H1 (cell line): ENCODE data around the gene ABCG5. TPM values are rescaled to one million over a fixed set of nuclear protein-coding genes. Genes with fewer than 3 reads are reported as not detected.

Experiments
- BCL11A ChIP-seq, 2 experiments: IDR thresholded peaks; one replicate each; pipeline ENCODE4 v1.6.1; 2011; ENCODE audit warnings: low read depth in 2 of 2, low read length in 2 of 2, mild to moderate bottlenecking in 2 of 2
- CBX5 ChIP-seq: fragments of 300-800, 300-1000 bp; sonication (generic); IDR thresholded peaks from 2 replicates; pipeline ENCODE4 v1.7.1; 2016; ENCODE audit warnings: antibody characterized with exemption, low read length, low read depth
- KDM5A ChIP-seq: fragments of 200-600 bp; IDR thresholded peaks from 2 replicates; pipeline ENCODE4 v1.7.1; 2012; ENCODE audit warnings: mild to moderate bottlenecking, low read length, inconsistent platforms, mixed read lengths
- TBP ChIP-seq: IDR thresholded peaks from 2 replicates; pipeline ENCODE4 v1.6.1; 2011; ENCODE audit warnings: low read depth, low read length, improper control_type of control experiment
- polyA plus RNA-seq, 7 experiments: library from polyadenylated mRNA; depleted of rRNA in 3 of 7; stranded (reverse) in 5 of 7; unstranded in 2 of 7; fragments of >200 nt in 5 of 7; fragments of 200-250 nt in 2 of 7; gene quantifications; 1 replicate in 5 of 7; 2 replicates in 1 of 7; 4 replicates in 1 of 7; pipeline versions ENCODE4 v1.2.1 to v1.2.3, GENCODE V29; 2011 to 2013; ENCODE audit warnings: missing spikeins in 2 of 7, mixed read lengths in 2 of 7
- total RNA-seq: library from RNA; stranded (reverse); fragmentation: NEBNext Ultra II Directional; extraction: Animal tissue kit (Norgen Biotek cat#: 25700); gene quantifications from 2 replicates; pipeline ENCODE4 v1.2.1, GENCODE V29; 2021

ABCG5 gene
- total and polyA plus RNA-seq, 2 of the 8 experiments (the other 6 are each of a cell fraction or from before 2014, with no cell fraction given): not detected

- no peak for TF ChIP-seq BCL11A (IDR thresholded peaks at IDR 0.05; ENCODE audit: low read depth in 2 of 2, low read length in 2 of 2)
- TF ChIP-seq CBX5: no peak
- TF ChIP-seq TBP: no peak
- TF ChIP-seq KDM5A: no peak
Measured at GRCh38 chr2:43837831-43838559, 644 bp downstream of the ABCG5 start (continued).
